ENCODE data around the gene FILIP1L.
A peak's percentile ranks its signal among the peaks of the same experiment; 100 is the strongest.

Gene FILIP1L

GRCh38 chr3:99874237-99875002 lies 239.9 kb downstream of the FILIP1L start:
- no peak for DNase-seq (ENCODE audit: low spot score)
- in situ Hi-C loops (cut with MboI; ENCODE audit: low sequenced_read_pairs, unreplicated experiment): no loop called here
- TF ChIP-seq CTCF (IDR thresholded peaks at IDR 0.05; ENCODE audit: borderline replicate concordance, control extremely low read depth, extremely low read depth, insufficient read depth, missing control alignments): no peak

GRCh38 chr3:99873269-99874102 lies 240.8 kb downstream of the FILIP1L start:
- TF ChIP-seq CTCF (IDR thresholded peaks at IDR 0.05; ENCODE audit: borderline replicate concordance, control extremely low read depth, extremely low read depth, insufficient read depth, missing control alignments): no peak
- in situ Hi-C loops (cut with MboI; ENCODE audit: low sequenced_read_pairs, unreplicated experiment): no loop called here
- no peak for DNase-seq (ENCODE audit: low spot score)

GRCh38 chr3:99872923-99873254 lies 241.4 kb downstream of the FILIP1L start:
- peak; percentile 53 for DNase-seq (ENCODE audit: low spot score)
- TF ChIP-seq CTCF (IDR thresholded peaks at IDR 0.05; ENCODE audit: borderline replicate concordance, control extremely low read depth, extremely low read depth, insufficient read depth, missing control alignments): no peak
- in situ Hi-C loops (cut with MboI; ENCODE audit: low sequenced_read_pairs, unreplicated experiment): no loop called here

- TF ChIP-seq CTCF (IDR thresholded peaks at IDR 0.05; ENCODE audit: borderline replicate concordance, control extremely low read depth, extremely low read depth, insufficient read depth, missing control alignments): no peak
- in situ Hi-C loops (cut with MboI; ENCODE audit: low sequenced_read_pairs, unreplicated experiment): no loop called here
- DNase-seq (ENCODE audit: low spot score): no peak
These were observed 242.9 kb downstream of the FILIP1L start for GRCh38 chr3:99871231-99872045.

GRCh38 chr3:99870712-99871111 lies 243.6 kb downstream of the FILIP1L start:
- in situ Hi-C loops (cut with MboI; ENCODE audit: low sequenced_read_pairs, unreplicated experiment): no loop called here
- no peak for TF ChIP-seq CTCF (IDR thresholded peaks at IDR 0.05; ENCODE audit: borderline replicate concordance, control extremely low read depth, extremely low read depth, insufficient read depth, missing control alignments)
- DNase-seq (ENCODE audit: low spot score): no peak

GRCh38 chr3:99869621-99870020 lies 244.7 kb downstream of the FILIP1L start:
- TF ChIP-seq CTCF (IDR thresholded peaks at IDR 0.05; ENCODE audit: borderline replicate concordance, control extremely low read depth, extremely low read depth, insufficient read depth, missing control alignments): no peak
- DNase-seq (ENCODE audit: low spot score): no peak
- in situ Hi-C loops (cut with MboI; ENCODE audit: low sequenced_read_pairs, unreplicated experiment): loop anchor here (10.0 kb wide), 1 partner anchor 175 kb away; no protein-coding TSS in a partner anchor
